ENCODE data around the gene FBXW11. TPM values are rescaled to one million over a fixed set of nuclear protein-coding genes. Genes with fewer than 3 reads are reported as not detected.

The FBXW11 gene
- polyA plus RNA-seq, 1 donor from 2014 or later = 103 TPM

- Histone ChIP-seq H3K36me3 (ENCODE audit: insufficient read depth, low read length) (no peaks in the 10 kb centered on the region), H3K27ac (ENCODE audit: low read length) (no peak overlapping the region), H3K27me3 (ENCODE audit: insufficient read depth, low read depth, low read length) (no peaks in the 10 kb centered on the region), H3K9me3 (ENCODE audit: low read length) (no peaks in the 10 kb centered on the region), H4K20me1 (ENCODE audit: insufficient read depth) (peaks cover 3% of the 10 kb centered on the region), H3K9ac (ENCODE audit: low read length) (no peak overlapping the region), H3K79me2 (replicated peaks; ENCODE audit: insufficient read depth, low read length) (peaks cover 34% of the 10 kb centered on the region), H2AFZ (ENCODE audit: low read depth, low read length) (no peak overlapping the region), H3F3A (ENCODE audit: insufficient read depth, low read length, poor library complexity, severe bottlenecking) (no peaks in the 10 kb centered on the region), H3K4me3 (ENCODE audit: low read length) (no peak overlapping the region), H3K9me2 (ENCODE audit: insufficient read depth, low read length) (no peaks in the 10 kb centered on the region), H3K4me2 (ENCODE audit: low read length) (no peak overlapping the region)
- TF ChIP-seq EZH2 (IDR thresholded peaks at IDR 0.05; ENCODE audit: borderline replicate concordance, insufficient read depth, low read length, poor library complexity, severe bottlenecking) (no peak), EP300 (conservative IDR thresholded peaks at IDR 0.05; ENCODE audit: poor library complexity, severe bottlenecking) (peak; percentile 55)
These were observed 39.5 kb downstream of the FBXW11 start for GRCh38 chr5:171966964-171967363.

GRCh38 chr5:171966270-171966669 is 40.2 kb downstream of the FBXW11 start:
- Histone ChIP-seq H3K27ac (ENCODE audit: low read length) (no peak overlapping the region), H3K9ac (ENCODE audit: low read length) (no peak overlapping the region), H3K4me2 (ENCODE audit: low read length) (no peak overlapping the region), H3K36me3 (ENCODE audit: insufficient read depth, low read length) (no peaks in the 10 kb centered on the region), H4K20me1 (ENCODE audit: insufficient read depth) (peaks cover 3% of the 10 kb centered on the region), H2AFZ (ENCODE audit: low read depth, low read length) (no peak overlapping the region), H3K27me3 (ENCODE audit: insufficient read depth, low read depth, low read length) (no peaks in the 10 kb centered on the region), H3F3A (ENCODE audit: insufficient read depth, low read length, poor library complexity, severe bottlenecking) (no peaks in the 10 kb centered on the region), H3K9me2 (ENCODE audit: insufficient read depth, low read length) (no peaks in the 10 kb centered on the region), H3K79me2 (replicated peaks; ENCODE audit: insufficient read depth, low read length) (peaks cover 36% of the 10 kb centered on the region), H3K9me3 (ENCODE audit: low read length) (no peaks in the 10 kb centered on the region), H3K4me3 (ENCODE audit: low read length) (no peak overlapping the region)
- TF ChIP-seq MXI1 (conservative IDR thresholded peaks at IDR 0.05; ENCODE audit: poor library complexity, severe bottlenecking) (no peak), RAD21 (conservative IDR thresholded peaks at IDR 0.05) (no peak), CTCF (IDR thresholded peaks at IDR 0.05; ENCODE audit: poor library complexity, severe bottlenecking) (no peak), SMC3 (conservative IDR thresholded peaks at IDR 0.05; ENCODE audit: poor library complexity) (no peak), TAF1 (IDR thresholded peaks at IDR 0.05; ENCODE audit: low read depth) (no peak), EP300 (conservative IDR thresholded peaks at IDR 0.05; ENCODE audit: poor library complexity, severe bottlenecking) (no peak), POLR2AphosphoS5 (IDR thresholded peaks at IDR 0.05) (no peak), EZH2 (IDR thresholded peaks at IDR 0.05; ENCODE audit: borderline replicate concordance, insufficient read depth, low read length, poor library complexity, severe bottlenecking) (no peak), REST (IDR thresholded peaks at IDR 0.05; ENCODE audit: borderline replicate concordance) (no peak)

GRCh38 chr5:171965745-171966144 is 40.7 kb downstream of the FBXW11 start:
- H4K20me1 ChIP-seq (ENCODE audit: insufficient read depth) = peaks cover 3% of the 10 kb centered on the region
- H3K9me2 ChIP-seq (ENCODE audit: insufficient read depth, low read length) = no peaks in the 10 kb centered on the region
- H3K9me3 ChIP-seq (ENCODE audit: low read length) = no peaks in the 10 kb centered on the region
- H3K79me2 ChIP-seq (replicated peaks; ENCODE audit: insufficient read depth, low read length) = peaks cover 40% of the 10 kb centered on the region
- H3K27me3 ChIP-seq (ENCODE audit: insufficient read depth, low read depth, low read length) = no peaks in the 10 kb centered on the region
- no peaks in the 10 kb centered on the region for H3K36me3 ChIP-seq (ENCODE audit: insufficient read depth, low read length)
- H3K9ac ChIP-seq (ENCODE audit: low read length) = no peak overlapping the region
- H3K4me2 ChIP-seq (ENCODE audit: low read length) = no peak overlapping the region
- TF ChIP-seq SMC3 (conservative IDR thresholded peaks at IDR 0.05; ENCODE audit: poor library complexity) (no peak), EP300 (conservative IDR thresholded peaks at IDR 0.05; ENCODE audit: poor library complexity, severe bottlenecking) (no peak), RAD21 (conservative IDR thresholded peaks at IDR 0.05) (no peak), REST (IDR thresholded peaks at IDR 0.05; ENCODE audit: borderline replicate concordance) (no peak), TAF1 (IDR thresholded peaks at IDR 0.05; ENCODE audit: low read depth) (no peak), MXI1 (conservative IDR thresholded peaks at IDR 0.05; ENCODE audit: poor library complexity, severe bottlenecking) (no peak), EZH2 (IDR thresholded peaks at IDR 0.05; ENCODE audit: borderline replicate concordance, insufficient read depth, low read length, poor library complexity, severe bottlenecking) (no peak), POLR2AphosphoS5 (IDR thresholded peaks at IDR 0.05) (no peak), CTCF (IDR thresholded peaks at IDR 0.05; ENCODE audit: poor library complexity, severe bottlenecking) (no peak)
- no peak overlapping the region for H2AFZ ChIP-seq (ENCODE audit: low read depth, low read length)
- H3K27ac ChIP-seq (ENCODE audit: low read length) = no peak overlapping the region
- no peaks in the 10 kb centered on the region for H3F3A ChIP-seq (ENCODE audit: insufficient read depth, low read length, poor library complexity, severe bottlenecking)
- H3K4me3 ChIP-seq (ENCODE audit: low read length) = no peak overlapping the region
